PFSK-1 (cell line): ENCODE measurements around the gene NXF2. TPM values are rescaled to one million over a fixed set of nuclear protein-coding genes. Genes with fewer than 3 reads are reported as not detected.
"Not testable (repeated sequence)": the region's sequence is repeated elsewhere in the genome, so short reads cannot be mapped to it uniquely, and the experiment has no call there.

ENCODE experiments used
- FOXP2 ChIP-seq: optimal IDR thresholded peaks from 2 replicates; pipeline ENCODE3; 2011; ENCODE audit warnings: borderline replicate concordance, control low read depth, inconsistent platforms; ENCODE audit not compliant: insufficient read depth; ENCODE audit errors: extremely low read length, extremely low read depth
- POLR2AphosphoS5 ChIP-seq: IDR thresholded peaks from 2 replicates; pipeline ENCODE4 v1.6.1; 2012; ENCODE audit warnings: low read depth, mild to moderate bottlenecking, control low read depth, low read length, moderate library complexity
- SIN3A ChIP-seq: IDR thresholded peaks from 2 replicates; pipeline ENCODE4 v1.6.1; 2012; ENCODE audit warnings: mild to moderate bottlenecking, low read length, moderate library complexity, borderline replicate concordance; ENCODE audit not compliant: insufficient read depth
- TAF1 ChIP-seq: IDR thresholded peaks from 2 replicates; pipeline ENCODE4 v1.6.1; 2012; ENCODE audit warnings: low read length, control low read depth, borderline replicate concordance; ENCODE audit not compliant: insufficient read depth
- polyA plus RNA-seq: library from polyadenylated mRNA; unstranded; fragments of >200 nt; gene quantifications from one replicate; pipeline ENCODE4 v1.2.1, GENCODE V29; 2012; ENCODE audit warnings: low read depth, missing spikeins; ENCODE audit not compliant: insufficient read length
- TF ChIP-seq, protein P1 (sequence below), 2 experiments: IDR thresholded peaks; 2 replicates each; pipeline versions ENCODE4 v1.6.1 to v1.8.0; 2011 to 2012; ENCODE audit warnings: low read depth in 2 of 2, low read length in 2 of 2, control low read depth in 1 of 2, inconsistent platforms in 1 of 2, mild to moderate bottlenecking in 1 of 2, moderate library complexity in 1 of 2; ENCODE audit not compliant: insufficient read depth in 1 of 2

The NXF2 gene, protein sequence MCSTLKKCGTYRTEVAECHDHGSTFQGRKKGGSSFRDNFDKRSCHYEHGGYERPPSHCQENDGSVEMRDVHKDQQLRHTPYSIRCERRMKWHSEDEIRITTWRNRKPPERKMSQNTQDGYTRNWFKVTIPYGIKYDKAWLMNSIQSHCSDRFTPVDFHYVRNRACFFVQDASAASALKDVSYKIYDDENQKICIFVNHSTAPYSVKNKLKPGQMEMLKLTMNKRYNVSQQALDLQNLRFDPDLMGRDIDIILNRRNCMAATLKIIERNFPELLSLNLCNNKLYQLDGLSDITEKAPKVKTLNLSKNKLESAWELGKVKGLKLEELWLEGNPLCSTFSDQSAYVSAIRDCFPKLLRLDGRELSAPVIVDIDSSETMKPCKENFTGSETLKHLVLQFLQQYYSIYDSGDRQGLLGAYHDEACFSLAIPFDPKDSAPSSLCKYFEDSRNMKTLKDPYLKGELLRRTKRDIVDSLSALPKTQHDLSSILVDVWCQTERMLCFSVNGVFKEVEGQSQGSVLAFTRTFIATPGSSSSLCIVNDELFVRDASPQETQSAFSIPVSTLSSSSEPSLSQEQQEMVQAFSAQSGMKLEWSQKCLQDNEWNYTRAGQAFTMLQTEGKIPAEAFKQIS
- not detected for polyA plus RNA-seq

DNA sequence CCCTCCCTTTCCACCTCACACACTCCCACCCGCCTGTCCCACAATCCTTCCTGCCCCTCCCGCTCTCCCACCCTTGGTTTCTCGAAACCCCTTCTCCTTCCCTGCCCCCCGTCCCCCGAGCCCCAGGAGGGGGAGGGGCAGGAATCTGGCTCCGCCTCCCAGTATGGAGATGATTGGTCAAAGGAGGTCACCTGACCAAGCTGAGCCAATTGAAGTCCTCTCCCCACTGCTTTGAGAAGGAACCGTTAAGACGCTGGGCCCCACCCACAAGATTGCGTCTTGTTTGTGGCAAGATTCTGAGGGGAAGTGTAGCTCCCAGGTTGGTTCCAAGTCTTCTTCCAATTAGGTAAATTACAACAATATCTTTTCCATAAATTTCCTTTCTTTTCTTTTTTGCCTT, at the start of gene NXF2:
Gene NXF2 (plus strand): TSS at position 275 of the 400 bp plus-strand sequence. CDS start 59,912 bp downstream, outside the sequence.
- TF ChIP-seq, protein P1, sequence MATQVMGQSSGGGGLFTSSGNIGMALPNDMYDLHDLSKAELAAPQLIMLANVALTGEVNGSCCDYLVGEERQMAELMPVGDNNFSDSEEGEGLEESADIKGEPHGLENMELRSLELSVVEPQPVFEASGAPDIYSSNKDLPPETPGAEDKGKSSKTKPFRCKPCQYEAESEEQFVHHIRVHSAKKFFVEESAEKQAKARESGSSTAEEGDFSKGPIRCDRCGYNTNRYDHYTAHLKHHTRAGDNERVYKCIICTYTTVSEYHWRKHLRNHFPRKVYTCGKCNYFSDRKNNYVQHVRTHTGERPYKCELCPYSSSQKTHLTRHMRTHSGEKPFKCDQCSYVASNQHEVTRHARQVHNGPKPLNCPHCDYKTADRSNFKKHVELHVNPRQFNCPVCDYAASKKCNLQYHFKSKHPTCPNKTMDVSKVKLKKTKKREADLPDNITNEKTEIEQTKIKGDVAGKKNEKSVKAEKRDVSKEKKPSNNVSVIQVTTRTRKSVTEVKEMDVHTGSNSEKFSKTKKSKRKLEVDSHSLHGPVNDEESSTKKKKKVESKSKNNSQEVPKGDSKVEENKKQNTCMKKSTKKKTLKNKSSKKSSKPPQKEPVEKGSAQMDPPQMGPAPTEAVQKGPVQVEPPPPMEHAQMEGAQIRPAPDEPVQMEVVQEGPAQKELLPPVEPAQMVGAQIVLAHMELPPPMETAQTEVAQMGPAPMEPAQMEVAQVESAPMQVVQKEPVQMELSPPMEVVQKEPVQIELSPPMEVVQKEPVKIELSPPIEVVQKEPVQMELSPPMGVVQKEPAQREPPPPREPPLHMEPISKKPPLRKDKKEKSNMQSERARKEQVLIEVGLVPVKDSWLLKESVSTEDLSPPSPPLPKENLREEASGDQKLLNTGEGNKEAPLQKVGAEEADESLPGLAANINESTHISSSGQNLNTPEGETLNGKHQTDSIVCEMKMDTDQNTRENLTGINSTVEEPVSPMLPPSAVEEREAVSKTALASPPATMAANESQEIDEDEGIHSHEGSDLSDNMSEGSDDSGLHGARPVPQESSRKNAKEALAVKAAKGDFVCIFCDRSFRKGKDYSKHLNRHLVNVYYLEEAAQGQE (IDR thresholded peaks at IDR 0.05; ENCODE audit: insufficient read depth in 1 of 2, low read depth in 2 of 2, low read length in 2 of 2): not testable (repeated sequence)
- not testable (repeated sequence) for TF ChIP-seq POLR2AphosphoS5, SIN3A

DNA sequence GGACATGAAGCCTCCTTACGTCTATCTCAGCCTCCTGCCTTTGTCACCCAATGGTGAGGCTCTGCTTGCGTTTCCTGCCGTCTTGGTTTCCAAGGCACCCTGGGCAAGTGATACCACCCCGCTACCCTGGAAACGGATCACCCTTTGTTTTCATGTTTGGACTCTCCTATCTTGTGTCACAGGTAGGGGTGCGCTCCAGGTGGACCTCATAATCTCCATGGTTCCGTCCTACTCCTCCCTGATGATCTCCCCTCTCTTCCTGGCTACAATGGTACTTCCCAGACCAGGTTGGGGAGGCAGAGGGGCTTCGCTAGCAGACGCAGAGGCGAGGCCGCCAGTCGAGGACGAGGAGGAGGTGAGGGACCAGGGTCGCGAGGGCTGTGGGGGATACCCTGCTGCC, 32.0 kb upstream of the NXF2 start, which contains the start of gene TCP11X1:
Gene TCP11X1 (plus strand): TSS at position 316 of the 400 bp plus-strand sequence.
- not testable (repeated sequence) for TF ChIP-seq TAF1, POLR2AphosphoS5
- TF ChIP-seq, protein P1 (IDR thresholded peaks at IDR 0.05; ENCODE audit: insufficient read depth in 1 of 2, low read depth in 2 of 2, low read length in 2 of 2): not testable (repeated sequence)

DNA sequence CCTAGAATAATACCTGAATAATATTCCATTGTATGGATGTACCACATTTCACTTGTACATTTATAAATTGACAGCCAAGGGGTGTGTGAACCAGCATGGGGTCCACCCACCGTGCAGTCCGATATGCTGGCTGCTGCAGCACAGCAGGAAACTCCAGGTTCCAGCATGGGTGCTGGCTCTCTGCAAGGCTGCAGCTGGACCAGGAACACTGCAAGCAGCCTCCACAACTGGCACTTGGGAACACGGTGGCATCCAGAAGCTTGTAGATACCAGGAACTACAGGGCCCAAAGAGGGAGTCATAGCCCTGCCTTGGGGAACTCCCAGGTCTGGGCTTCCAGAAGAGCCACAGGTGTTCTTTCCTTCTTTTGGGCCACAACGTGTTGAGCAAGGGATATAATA, 91.2 kb downstream of the NXF2 start:
- TF ChIP-seq POLR2AphosphoS5 (no peak), TAF1 (no peak), SIN3A (no peak), FOXP2 (no peak)
- TF ChIP-seq, protein P1 (IDR thresholded peaks at IDR 0.05; ENCODE audit: insufficient read depth in 1 of 2, low read depth in 2 of 2, low read length in 2 of 2): no peak

DNA sequence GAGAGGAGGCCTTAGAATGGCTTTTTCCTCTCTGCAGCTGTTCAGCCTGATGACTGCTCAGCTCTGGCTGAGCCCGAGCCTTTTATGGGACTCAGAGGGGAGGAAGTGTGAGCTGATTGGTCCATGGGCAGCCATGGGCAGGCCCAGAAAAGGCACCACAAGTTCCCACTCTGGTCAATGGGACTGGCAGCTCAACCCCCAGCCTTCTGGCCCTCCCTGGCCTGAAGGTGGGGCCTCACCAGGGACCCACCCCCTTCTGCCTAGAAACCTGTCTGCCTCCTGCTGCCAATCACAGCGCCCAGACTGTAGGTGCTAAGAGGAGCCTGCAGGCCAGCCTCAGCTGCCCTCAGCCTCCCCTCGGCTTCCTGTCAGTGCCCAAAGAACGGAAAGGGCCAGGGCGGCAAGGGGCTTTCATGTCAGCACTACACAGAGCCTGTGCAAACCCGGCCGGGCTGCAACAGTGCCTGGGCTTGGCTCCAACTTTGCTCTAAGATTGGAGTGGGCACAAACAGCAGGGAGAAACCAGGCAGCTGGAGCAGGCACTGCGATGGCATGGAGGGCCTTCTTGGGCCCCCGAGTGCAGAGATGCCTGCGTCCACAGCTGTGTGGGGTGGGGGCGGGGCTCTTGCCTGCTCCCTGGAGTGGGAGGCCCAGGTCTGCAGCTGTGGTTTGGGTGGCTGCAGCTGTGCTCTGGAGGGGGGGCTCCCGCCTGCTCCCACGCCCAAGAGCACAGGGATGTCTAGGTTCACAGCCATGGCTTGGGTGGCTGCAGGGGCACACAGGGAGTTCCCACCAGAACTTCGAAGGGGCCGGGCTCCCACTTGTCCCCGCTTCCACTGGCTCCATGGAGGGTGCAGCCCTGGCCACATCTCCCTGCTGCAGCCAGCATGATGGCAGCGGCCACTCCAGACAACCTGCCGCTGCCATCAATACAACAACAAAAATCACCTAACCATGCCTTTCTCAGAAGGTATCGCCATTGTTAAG, 92.6 kb downstream of the NXF2 start:
- TF ChIP-seq SIN3A (no peak), TAF1 (no peak), POLR2AphosphoS5 (no peak), FOXP2 (no peak)
- TF ChIP-seq, protein P1 (IDR thresholded peaks at IDR 0.05; ENCODE audit: insufficient read depth in 1 of 2, low read depth in 2 of 2, low read length in 2 of 2): no peak
